ENCODE measurements around the gene CASK. TPM values are rescaled to one million over a fixed set of nuclear protein-coding genes. Genes with fewer than 3 reads are reported as not detected.

The CASK gene
- total RNA-seq, 1 experiment from 2014 or later, result 163 TPM

DNA sequence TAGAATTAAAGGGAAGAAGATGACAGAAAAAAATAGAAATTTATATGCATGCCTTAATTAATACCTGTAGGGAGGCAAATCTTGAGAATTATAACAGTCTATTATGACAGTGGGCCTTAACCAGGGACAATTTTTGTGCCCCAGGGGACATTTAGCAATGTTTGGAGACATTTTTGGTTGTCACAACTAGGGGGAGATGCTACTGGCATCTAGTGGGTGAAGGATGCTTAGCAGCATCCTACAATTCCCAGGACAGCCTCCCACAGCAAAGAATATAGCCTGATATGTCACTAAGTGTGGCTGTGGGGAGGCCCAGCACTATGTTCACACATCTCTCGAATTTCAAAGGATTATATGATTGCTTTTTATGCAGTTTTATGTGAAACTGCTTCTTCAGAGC is 188.8 kb downstream of the CASK start:
- H3K27ac Mint-ChIP-seq (ENCODE audit: unreplicated experiment), result no peak overlapping the region
- no TSS peak for BruUV-seq (replicated peaks)
- no peak overlapping the region for H3K4me3 Mint-ChIP-seq (ENCODE audit: unreplicated experiment)
- peaks cover 7% of the 10 kb centered on the region for H3K4me1 Mint-ChIP-seq (ENCODE audit: low read depth, unreplicated experiment)
- H3K36me3 Mint-ChIP-seq (ENCODE audit: insufficient read depth, unreplicated experiment), result peaks cover 25% of the 10 kb centered on the region
- intact Hi-C loops (cut with micrococcal nuclease; ENCODE audit: unreplicated experiment), result loop anchor here (5.0 kb wide), 1 partner anchor 177 kb away; no protein-coding TSS in a partner anchor
- no peaks in the 10 kb centered on the region for H3K4me1 ChIP-seq
- DNase-seq, result peak in 1 of 2 experiments; percentile 16
- no peaks in the 10 kb centered on the region for H3K9me3 Mint-ChIP-seq (ENCODE audit: unreplicated experiment)
- ChIA-PET CTCF (no interaction called here), POLR2A (no interaction called here)
- TF ChIP-seq, protein P1, sequence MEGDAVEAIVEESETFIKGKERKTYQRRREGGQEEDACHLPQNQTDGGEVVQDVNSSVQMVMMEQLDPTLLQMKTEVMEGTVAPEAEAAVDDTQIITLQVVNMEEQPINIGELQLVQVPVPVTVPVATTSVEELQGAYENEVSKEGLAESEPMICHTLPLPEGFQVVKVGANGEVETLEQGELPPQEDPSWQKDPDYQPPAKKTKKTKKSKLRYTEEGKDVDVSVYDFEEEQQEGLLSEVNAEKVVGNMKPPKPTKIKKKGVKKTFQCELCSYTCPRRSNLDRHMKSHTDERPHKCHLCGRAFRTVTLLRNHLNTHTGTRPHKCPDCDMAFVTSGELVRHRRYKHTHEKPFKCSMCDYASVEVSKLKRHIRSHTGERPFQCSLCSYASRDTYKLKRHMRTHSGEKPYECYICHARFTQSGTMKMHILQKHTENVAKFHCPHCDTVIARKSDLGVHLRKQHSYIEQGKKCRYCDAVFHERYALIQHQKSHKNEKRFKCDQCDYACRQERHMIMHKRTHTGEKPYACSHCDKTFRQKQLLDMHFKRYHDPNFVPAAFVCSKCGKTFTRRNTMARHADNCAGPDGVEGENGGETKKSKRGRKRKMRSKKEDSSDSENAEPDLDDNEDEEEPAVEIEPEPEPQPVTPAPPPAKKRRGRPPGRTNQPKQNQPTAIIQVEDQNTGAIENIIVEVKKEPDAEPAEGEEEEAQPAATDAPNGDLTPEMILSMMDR (IDR thresholded peaks at IDR 0.05; ENCODE audit: insufficient read depth in 1 of 2, low read depth in 1 of 2, low read length in 1 of 2, severe bottlenecking in 1 of 2, unreplicated experiment in 1 of 2), result peak; percentile 24 to 36
- H3K9me3 ChIP-seq, result no peaks in the 10 kb centered on the region
- H3K36me3 ChIP-seq (ENCODE audit: control insufficient read depth, insufficient read depth, low read length), result peaks cover 1% of the 10 kb centered on the region; the same call in 1 of the 2 replicates
- H3K27me3 Mint-ChIP-seq (ENCODE audit: insufficient read depth, unreplicated experiment), result no peaks in the 10 kb centered on the region
- H3K27me3 ChIP-seq (replicated peaks; ENCODE audit: control insufficient read depth, insufficient read depth, low read length), result no peaks in the 10 kb centered on the region
- H3K4me3 ChIP-seq (ENCODE audit: low read depth, low read length), result no peak overlapping the region

GRCh38 chrX:41733939-41734338 is 189.4 kb downstream of the CASK start:
- Histone ChIP-seq H3K27me3 (replicated peaks; ENCODE audit: control insufficient read depth, insufficient read depth, low read length) (no peaks in the 10 kb centered on the region), H3K4me3 (ENCODE audit: low read depth, low read length) (no peak overlapping the region), H3K36me3 (ENCODE audit: control insufficient read depth, insufficient read depth, low read length) (peaks cover 1% of the 10 kb centered on the region; the same call in 1 of the 2 replicates), H3K9me3 (no peaks in the 10 kb centered on the region), H3K4me1 (no peaks in the 10 kb centered on the region)
- no TSS peak for BruUV-seq (replicated peaks)
- Mint-ChIP-seq H3K4me3 (ENCODE audit: unreplicated experiment) (no peak overlapping the region), H3K36me3 (ENCODE audit: insufficient read depth, unreplicated experiment) (peaks cover 23% of the 10 kb centered on the region), H3K27me3 (ENCODE audit: insufficient read depth, unreplicated experiment) (no peaks in the 10 kb centered on the region), H3K4me1 (ENCODE audit: low read depth, unreplicated experiment) (peaks cover 7% of the 10 kb centered on the region), H3K27ac (ENCODE audit: unreplicated experiment) (no peak overlapping the region), H3K9me3 (ENCODE audit: unreplicated experiment) (no peaks in the 10 kb centered on the region)
- no peak for DNase-seq
- intact Hi-C loops (cut with micrococcal nuclease; ENCODE audit: unreplicated experiment), result loop anchor here (5.0 kb wide), 1 partner anchor 177 kb away; no protein-coding TSS in a partner anchor
- POLR2A ChIA-PET, result no interaction called here
- TF ChIP-seq, protein P1 (IDR thresholded peaks at IDR 0.05; ENCODE audit: insufficient read depth in 1 of 2, low read depth in 1 of 2, low read length in 1 of 2, severe bottlenecking in 1 of 2, unreplicated experiment in 1 of 2), result no peak
- CTCF ChIA-PET, result no interaction called here

DNA sequence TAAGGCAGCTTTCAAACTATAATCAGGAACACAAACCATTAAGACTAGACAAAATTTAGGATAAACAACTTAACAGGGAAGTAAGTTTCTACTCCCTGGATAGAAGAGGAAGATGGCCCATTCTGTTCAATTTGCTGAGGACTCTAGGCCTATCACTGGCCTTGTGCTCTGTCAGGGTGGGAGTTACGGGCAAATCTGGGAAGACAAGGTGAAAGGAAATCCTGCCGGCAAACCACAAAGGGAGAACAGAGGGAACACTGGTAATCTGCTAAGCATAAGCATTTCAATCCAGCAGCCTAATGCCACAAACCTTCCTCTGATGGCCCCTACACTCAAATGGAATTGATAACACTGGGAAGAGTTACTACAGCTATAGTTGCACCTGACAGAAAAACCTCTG is 191.1 kb downstream of the CASK start:
- Mint-ChIP-seq H3K27ac (ENCODE audit: unreplicated experiment) (no peak overlapping the region), H3K4me3 (ENCODE audit: unreplicated experiment) (no peak overlapping the region), H3K36me3 (ENCODE audit: insufficient read depth, unreplicated experiment) (peaks cover 18% of the 10 kb centered on the region), H3K27me3 (ENCODE audit: insufficient read depth, unreplicated experiment) (no peaks in the 10 kb centered on the region), H3K9me3 (ENCODE audit: unreplicated experiment) (no peaks in the 10 kb centered on the region), H3K4me1 (ENCODE audit: low read depth, unreplicated experiment) (peaks cover 7% of the 10 kb centered on the region)
- no peaks in the 10 kb centered on the region for H3K27me3 ChIP-seq (replicated peaks; ENCODE audit: control insufficient read depth, insufficient read depth, low read length)
- BruUV-seq (replicated peaks), result no TSS peak
- H3K4me1 ChIP-seq, result no peaks in the 10 kb centered on the region
- no peaks in the 10 kb centered on the region for H3K9me3 ChIP-seq
- peaks cover 1% of the 10 kb centered on the region; the same call in 1 of the 2 replicates for H3K36me3 ChIP-seq (ENCODE audit: control insufficient read depth, insufficient read depth, low read length)
- ChIA-PET POLR2A (no interaction called here), CTCF (no interaction called here)
- TF ChIP-seq, protein P1 (IDR thresholded peaks at IDR 0.05; ENCODE audit: insufficient read depth in 1 of 2, low read depth in 1 of 2, low read length in 1 of 2, severe bottlenecking in 1 of 2, unreplicated experiment in 1 of 2), result no peak
- no peak for DNase-seq
- H3K4me3 ChIP-seq (ENCODE audit: low read depth, low read length), result no peak overlapping the region
- intact Hi-C loops (cut with micrococcal nuclease; ENCODE audit: unreplicated experiment), result loop anchor here (5.0 kb wide), 1 partner anchor 175 kb away; no protein-coding TSS in a partner anchor
